GM19452 (cell line): ENCODE results near the gene NFKBIB.

Experiments used
- ATAC-seq: cut with Tn5 transposase; IDR thresholded peaks from one replicate; pipeline ENCODE4 v1.9.1; 2021; ENCODE audit not compliant: unreplicated experiment

The NFKBIB gene

GRCh38 chr19:38952395-38953165 is 52.8 kb downstream of the NFKBIB start:
- ATAC-seq = no peak

GRCh38 chr19:38953677-38954076 is 53.9 kb downstream of the NFKBIB start:
- ATAC-seq = no peak

- no peak for ATAC-seq
These were observed 56.5 kb downstream of the NFKBIB start for GRCh38 chr19:38956264-38956663.

- ATAC-seq = no peak
These were observed 58.5 kb downstream of the NFKBIB start for GRCh38 chr19:38958301-38958700.
